Measurements from ENCODE around the gene SEC14L6.

GRCh38 chr22:30565341-30565740, 18.8 kb upstream of the SEC14L6 start:
- TF ChIP-seq POLR2A (IDR thresholded peaks at IDR 0.05; ENCODE audit: low read depth, low read length) (no peak), POLR2AphosphoS5 (IDR thresholded peaks at IDR 0.05; ENCODE audit: low read depth, low read length) (no peak), TAF1 (IDR thresholded peaks at IDR 0.05; ENCODE audit: low read depth, low read length) (no peak), POU2F2 (IDR thresholded peaks at IDR 0.05; ENCODE audit: low read depth, low read length) (no peak), SPI1 (IDR thresholded peaks at IDR 0.05; ENCODE audit: low read depth, low read length) (no peak), PAX5 (IDR thresholded peaks at IDR 0.05; ENCODE audit: insufficient read depth, low read length, severe bottlenecking) (no peak)
